Natural killer cell (primary cell): ENCODE data around the gene KRTAP5-1. TPM values are rescaled to one million over a fixed set of nuclear protein-coding genes. Genes with fewer than 3 reads are reported as not detected.
"Not testable (repeated sequence)": the region's sequence is repeated elsewhere in the genome, so short reads cannot be mapped to it uniquely, and the experiment has no call there.

Source experiments
- ATAC-seq, 3 donors: fragments of 150-1000 bp in 2 of 3; fragments of 200-7000 bp in 1 of 3; cut with Tn5 transposase; 1 replicate in 1 of 3; 2 replicates in 2 of 3; pipeline ENCODE4 v1.10.0; 2021; ENCODE audit warnings: mild to moderate bottlenecking in 2 of 3, moderate library complexity in 2 of 3
- DNase-seq, 2 donors: peaks; one replicate each; pipeline versions ENCODE4 v3.0.0 to v3.0.0-alpha.2; 2013 to 2021; ENCODE audit warnings: mixed read lengths in 1 of 2
- H3K27ac ChIP-seq: one replicate; pipeline ENCODE4 v1.5.1; 2013; ENCODE audit warnings: mild to moderate bottlenecking, low read length
- H3K27me3 ChIP-seq: one replicate; pipeline ENCODE4 v1.6.1; 2013; ENCODE audit warnings: low read length; ENCODE audit not compliant: control insufficient read depth, insufficient read depth
- H3K36me3 ChIP-seq: one replicate; pipeline ENCODE4 v1.6.1; 2013; ENCODE audit warnings: low read length; ENCODE audit not compliant: control insufficient read depth, insufficient read depth
- H3K4me1 ChIP-seq: one replicate; pipeline ENCODE4 v1.6.1; 2013; ENCODE audit warnings: low read length; ENCODE audit not compliant: control insufficient read depth, insufficient read depth
- H3K4me3 ChIP-seq: one replicate; pipeline ENCODE4 v1.5.1; 2013; ENCODE audit warnings: low read length
- H3K9me3 ChIP-seq: one replicate; pipeline ENCODE4 v1.6.1; 2013; ENCODE audit warnings: low read length; ENCODE audit not compliant: control insufficient read depth, insufficient read depth
- H3K27ac Mint-ChIP-seq, 2 donors: one replicate each; pipeline ENCODE4 v1.8.0; 2022; ENCODE audit warnings: mild to moderate bottlenecking in 2 of 2, mixed read lengths in 2 of 2, moderate library complexity in 1 of 2
- H3K27me3 Mint-ChIP-seq, 2 donors: one replicate each; pipeline ENCODE4 v1.8.0; 2022; ENCODE audit warnings: low read depth in 2 of 2, mixed read lengths in 2 of 2
- H3K36me3 Mint-ChIP-seq: one replicate; pipeline ENCODE4 v1.8.0; 2022; ENCODE audit warnings: mixed read lengths
- H3K4me1 Mint-ChIP-seq, 2 donors: one replicate each; pipeline ENCODE4 v1.8.0; 2022; ENCODE audit warnings: mixed read lengths in 2 of 2
- H3K4me3 Mint-ChIP-seq: one replicate; pipeline ENCODE4 v1.8.0; 2022; ENCODE audit warnings: mild to moderate bottlenecking, moderate library complexity, mixed read lengths
- H3K9me3 Mint-ChIP-seq, 2 donors: one replicate each; pipeline ENCODE4 v1.8.0; 2022; ENCODE audit warnings: mixed read lengths in 2 of 2
- WGBS: methylation state at CpG from one replicate; pipeline ENCODE4 v1.1.7; 2013; ENCODE audit warnings: missing lambda C conversion rate; ENCODE audit not compliant: insufficient coverage; 5-methylcytosine and 5-hydroxymethylcytosine counted together
- intact Hi-C: fragments of 100-400 bp; cut with micrococcal nuclease; formaldehyde crosslinking; loops from one replicate; pipeline ENCODE4 v1.14.2; 2022
- total RNA-seq, 4 donors: library from RNA; stranded (reverse); fragments of 120-200 nt in 1 of 4; gene quantifications; one replicate each; pipeline versions ENCODE4 v1.2.3 to v1.2.4, GENCODE V29; 2013 to 2022
- TF ChIP-seq, protein P1 (sequence below): fragments of 200-600 bp; IDR thresholded peaks from one replicate; pipeline ENCODE4 v1.8.0; 2022; ENCODE audit warnings: antibody characterized with exemption

The KRTAP5-1 gene
- total RNA-seq, 3 donors from 2014 or later (not counting 1 experiment from before 2014, with no cell fraction given) = not detected

DNA sequence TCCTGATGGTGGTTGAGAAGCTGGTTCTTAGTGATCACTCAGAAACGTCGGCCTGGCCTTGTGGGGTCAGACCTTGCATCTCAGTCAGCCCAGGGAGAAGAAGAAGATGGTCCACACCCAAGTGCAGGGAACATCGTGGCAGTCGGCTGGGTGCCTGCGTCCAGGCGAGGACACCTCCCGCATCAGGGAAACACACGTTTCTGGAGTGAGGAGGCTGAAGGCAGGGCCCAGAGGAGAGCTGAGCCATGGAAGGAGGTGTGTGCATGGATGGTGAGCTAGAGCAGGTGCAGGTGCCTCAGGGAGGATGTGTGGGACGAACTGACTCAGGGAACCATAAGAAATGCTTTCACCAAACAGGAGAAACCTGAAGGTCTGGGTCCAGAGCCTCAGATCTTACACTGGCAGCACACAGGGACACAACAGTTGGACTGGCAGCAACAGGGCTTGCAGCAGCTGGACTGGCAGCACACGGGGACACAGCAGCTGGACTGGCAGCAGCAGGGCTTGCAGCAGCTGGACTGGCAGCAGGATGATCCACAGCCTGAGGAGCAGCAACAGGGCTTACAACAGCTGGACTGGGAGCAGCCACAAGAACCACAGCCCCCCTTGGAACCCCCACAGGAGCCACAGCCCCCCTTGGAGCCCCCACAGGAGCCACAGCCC lies 12.4 kb upstream of the KRTAP5-1 start:
- no peak for DNase-seq
- no peak overlapping the region for H3K27ac Mint-ChIP-seq
- H3K27ac ChIP-seq = no peak overlapping the region
- TF ChIP-seq, protein P1, sequence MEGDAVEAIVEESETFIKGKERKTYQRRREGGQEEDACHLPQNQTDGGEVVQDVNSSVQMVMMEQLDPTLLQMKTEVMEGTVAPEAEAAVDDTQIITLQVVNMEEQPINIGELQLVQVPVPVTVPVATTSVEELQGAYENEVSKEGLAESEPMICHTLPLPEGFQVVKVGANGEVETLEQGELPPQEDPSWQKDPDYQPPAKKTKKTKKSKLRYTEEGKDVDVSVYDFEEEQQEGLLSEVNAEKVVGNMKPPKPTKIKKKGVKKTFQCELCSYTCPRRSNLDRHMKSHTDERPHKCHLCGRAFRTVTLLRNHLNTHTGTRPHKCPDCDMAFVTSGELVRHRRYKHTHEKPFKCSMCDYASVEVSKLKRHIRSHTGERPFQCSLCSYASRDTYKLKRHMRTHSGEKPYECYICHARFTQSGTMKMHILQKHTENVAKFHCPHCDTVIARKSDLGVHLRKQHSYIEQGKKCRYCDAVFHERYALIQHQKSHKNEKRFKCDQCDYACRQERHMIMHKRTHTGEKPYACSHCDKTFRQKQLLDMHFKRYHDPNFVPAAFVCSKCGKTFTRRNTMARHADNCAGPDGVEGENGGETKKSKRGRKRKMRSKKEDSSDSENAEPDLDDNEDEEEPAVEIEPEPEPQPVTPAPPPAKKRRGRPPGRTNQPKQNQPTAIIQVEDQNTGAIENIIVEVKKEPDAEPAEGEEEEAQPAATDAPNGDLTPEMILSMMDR = no peak
- no peaks in the 10 kb centered on the region for H3K36me3 Mint-ChIP-seq
- H3K9me3 ChIP-seq = no peaks in the 10 kb centered on the region
- H3K36me3 ChIP-seq = no peaks in the 10 kb centered on the region
- 85% methylated on average over 10 of the region's 10 CpGs for WGBS
- peaks cover 41 to 62% of the 10 kb centered on the region in 2 donors for H3K27me3 Mint-ChIP-seq
- H3K27me3 ChIP-seq = no peaks in the 10 kb centered on the region
- H3K4me1 ChIP-seq = no peaks in the 10 kb centered on the region
- ATAC-seq = no peak
- no peak overlapping the region for H3K4me3 Mint-ChIP-seq
- no peaks in the 10 kb centered on the region for H3K9me3 Mint-ChIP-seq
- no peak overlapping the region for H3K4me3 ChIP-seq
- intact Hi-C loops = no loop called here
- peaks cover 7 to 9% of the 10 kb centered on the region in 2 donors for H3K4me1 Mint-ChIP-seq

GRCh38 chr11:1596576-1597121 lies 11.6 kb upstream of the KRTAP5-1 start:
- H3K9me3 Mint-ChIP-seq, H3K4me1 Mint-ChIP-seq, DNase-seq, H3K27ac ChIP-seq, intact Hi-C loops, H3K4me1 ChIP-seq, ATAC-seq, H3K4me3 ChIP-seq, H3K9me3 ChIP-seq, H3K27ac Mint-ChIP-seq, H3K36me3 ChIP-seq, H3K36me3 Mint-ChIP-seq, H3K27me3 ChIP-seq, H3K4me3 Mint-ChIP-seq: not testable (repeated sequence)
- peaks cover 37 to 55% of the 10 kb centered on the region in 2 donors for H3K27me3 Mint-ChIP-seq
- 73% methylated on average over 19 of the region's 19 CpGs for WGBS

DNA sequence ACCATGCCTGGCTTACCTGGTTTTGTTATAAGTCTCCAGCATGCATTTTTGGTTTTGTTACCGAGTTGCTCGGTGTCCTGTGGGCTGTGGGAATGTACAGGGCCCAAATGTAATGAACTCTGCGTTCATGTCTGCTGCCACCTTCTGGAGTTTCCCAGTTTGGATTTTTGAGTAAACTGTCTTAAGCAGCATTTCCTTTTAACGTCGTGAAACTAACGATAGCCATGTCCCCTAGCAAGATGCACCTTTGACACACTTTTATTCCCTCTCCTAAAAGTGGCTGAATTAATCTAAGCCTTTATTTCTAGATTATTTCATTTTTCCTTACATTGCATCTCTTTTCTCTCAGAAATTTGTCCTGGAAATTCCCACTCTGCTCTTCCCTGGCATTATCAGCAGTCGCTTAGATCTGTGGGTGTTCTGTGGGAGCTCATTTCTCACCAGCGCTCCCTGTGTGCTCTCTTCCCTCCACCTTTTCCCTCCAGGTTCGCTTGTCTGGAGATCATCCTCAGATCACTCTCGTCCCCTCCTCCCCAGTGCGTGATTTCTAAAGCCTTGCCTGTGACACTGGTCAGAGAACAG lies 11.0 kb upstream of the KRTAP5-1 start:
- H3K9me3 Mint-ChIP-seq, H3K36me3 Mint-ChIP-seq, H3K9me3 ChIP-seq, intact Hi-C loops, H3K4me1 Mint-ChIP-seq, H3K4me3 Mint-ChIP-seq, H3K4me3 ChIP-seq, H3K27ac Mint-ChIP-seq, H3K36me3 ChIP-seq, H3K27me3 ChIP-seq, DNase-seq, H3K27ac ChIP-seq, H3K4me1 ChIP-seq, ATAC-seq: not testable (repeated sequence)
- WGBS = 68% methylated on average over 11 of the region's 11 CpGs
- peaks cover 37 to 55% of the 10 kb centered on the region in 2 donors for H3K27me3 Mint-ChIP-seq

DNA sequence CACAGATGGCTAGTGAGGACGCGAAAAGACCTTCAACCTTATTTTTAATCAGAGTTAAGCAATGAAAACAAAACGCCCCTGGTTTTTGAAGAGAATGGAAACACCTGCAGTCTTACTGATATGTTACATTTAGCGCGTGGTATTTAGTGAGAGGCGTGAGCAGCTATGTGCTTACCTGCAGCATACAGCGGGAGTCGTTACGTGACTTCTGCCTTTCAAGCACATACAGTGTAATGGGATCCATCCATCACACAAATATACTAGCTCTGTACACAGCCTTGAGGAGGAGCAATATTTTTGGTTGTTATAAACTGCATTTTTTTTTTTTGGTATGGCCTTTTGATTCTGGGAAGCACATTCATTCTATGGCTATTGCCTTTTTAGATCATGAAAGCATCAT lies 7.5 kb upstream of the KRTAP5-1 start:
- TF ChIP-seq, protein P1 = no peak
- Histone ChIP-seq H3K4me3 (no peak overlapping the region), H3K4me1 (peaks cover 23% of the 10 kb centered on the region), H3K27me3 (no peaks in the 10 kb centered on the region), H3K36me3 (no peaks in the 10 kb centered on the region), H3K9me3 (no peaks in the 10 kb centered on the region), H3K27ac (no peak overlapping the region)
- 85% methylated on average over 8 of the region's 9 CpGs for WGBS
- H3K4me1 Mint-ChIP-seq = peaks cover 20 to 22% of the 10 kb centered on the region in 2 donors
- ATAC-seq (no peak), DNase-seq (no peak)
- H3K27ac Mint-ChIP-seq = no peak overlapping the region
- no peaks in the 10 kb centered on the region for H3K36me3 Mint-ChIP-seq
- no peaks in the 10 kb centered on the region for H3K9me3 Mint-ChIP-seq
- intact Hi-C loops = no loop called here
- no peak overlapping the region for H3K4me3 Mint-ChIP-seq
- peaks cover 27 to 29% of the 10 kb centered on the region in 2 donors for H3K27me3 Mint-ChIP-seq
